Dermis blood vessel endothelial cell (primary cell): ENCODE results near the gene INSYN1. TPM values are rescaled to one million over a fixed set of nuclear protein-coding genes. Genes with fewer than 3 reads are reported as not detected.
"Not testable (repeated sequence)": the region's sequence is repeated elsewhere in the genome, so short reads cannot be mapped to it uniquely, and the experiment has no call there.

Experiments used
- DNase-seq: peaks from one replicate; pipeline ENCODE4 v3.0.0; 2010
- total RNA-seq: library from RNA; depleted of rRNA; stranded (reverse); fragments of >200 nt; gene quantifications from 2 replicates; pipeline ENCODE4 v1.2.3, GENCODE V29; 2014

Gene INSYN1
- total RNA-seq = not detected in 2 replicates

- peak; percentile 49 for DNase-seq
Measured at GRCh38 chr15:73753250-73754130, at the start of gene INSYN1. TSS of gene INSYN1 (minus strand) at chr15:73753351. CDS start at chr15:73751130, 2,221 bp downstream.

- no peak for DNase-seq
Measured at GRCh38 chr15:73802431-73803041, 49.4 kb upstream of the INSYN1 start.

- DNase-seq = peak; percentile 26
Measured at GRCh38 chr15:73800662-73801345, 47.7 kb upstream of the INSYN1 start.

GRCh38 chr15:73799466-73799865 lies 46.3 kb upstream of the INSYN1 start:
- no peak for DNase-seq

GRCh38 chr15:73797366-73798158 lies 44.4 kb upstream of the INSYN1 start:
- DNase-seq = no peak

GRCh38 chr15:73796331-73796831 lies 43.2 kb upstream of the INSYN1 start:
- no peak for DNase-seq

- peak; percentile 7 for DNase-seq
Measured at GRCh38 chr15:73794443-73795133, 41.4 kb upstream of the INSYN1 start.

- not testable (repeated sequence) for DNase-seq
Measured at GRCh38 chr15:73792899-73793541, 39.9 kb upstream of the INSYN1 start.

GRCh38 chr15:73792415-73792814 lies 39.3 kb upstream of the INSYN1 start:
- DNase-seq = no peak

GRCh38 chr15:73789521-73790240 lies 36.5 kb upstream of the INSYN1 start:
- DNase-seq = no peak

- DNase-seq = no peak
Measured at GRCh38 chr15:73787621-73788020, 34.5 kb upstream of the INSYN1 start.

GRCh38 chr15:73786538-73786937 lies 33.4 kb upstream of the INSYN1 start:
- DNase-seq = no peak

- DNase-seq = not testable (repeated sequence)
Measured at GRCh38 chr15:73785256-73786014, 32.3 kb upstream of the INSYN1 start.

- no peak for DNase-seq
Measured at GRCh38 chr15:73784291-73784690, 31.1 kb upstream of the INSYN1 start.

- no peak for DNase-seq
Measured at GRCh38 chr15:73782344-73782959, 29.3 kb upstream of the INSYN1 start.

GRCh38 chr15:73781038-73781925 lies 28.1 kb upstream of the INSYN1 start:
- peak; percentile 33 for DNase-seq

GRCh38 chr15:73779974-73780373 lies 26.8 kb upstream of the INSYN1 start:
- no peak for DNase-seq

- no peak for DNase-seq
Measured at GRCh38 chr15:73777741-73778140, 24.6 kb upstream of the INSYN1 start.
